A673 (cell line): Measurements from ENCODE around the gene PIAS3. TPM values are rescaled to one million over a fixed set of nuclear protein-coding genes. Genes with fewer than 3 reads are reported as not detected.

Experiments
- BruUV-seq: library from RNA; stranded (reverse); fragments of 400-500 nt; replicated peaks from 2 replicates; lab custom pipeline; 2021; lab: Mats Ljungman, UMichigan
- CTCF ChIA-PET: fragments of 300-600 bp; sonication (Branson Sonifier 250); formaldehyde crosslinking; loops from one replicate; lab custom pipeline; 2022; ENCODE audit warnings: antibody characterized with exemption; lab: Charles Lee
- POLR2A ChIA-PET: fragments of 300-600 bp; sonication (Branson Sonifier 250); formaldehyde crosslinking; loops from one replicate; lab custom pipeline; 2022; ENCODE audit warnings: antibody characterized with exemption; ENCODE audit not compliant: low non-redundant PET; lab: Charles Lee
- DNase-seq: peaks from one replicate; pipeline ENCODE4 v3.0.0-alpha.2; 2015; ENCODE audit warnings: low spot score
- H3K27ac ChIP-seq: fragments of 200-600 bp; sonication (generic); 2 replicates; pipeline ENCODE4 v1.5.1; 2016; ENCODE audit warnings: mixed run types, low read depth, mild to moderate bottlenecking, mixed read lengths, antibody characterized with exemption, low read length; ENCODE audit not compliant: poor library complexity, severe bottlenecking
- H3K27me3 ChIP-seq: fragments of 200-600 bp; sonication (generic); replicated peaks from 2 replicates; pipeline ENCODE4 v1.6.1; 2017; ENCODE audit warnings: mixed run types, low read depth, mild to moderate bottlenecking, mixed read lengths, antibody characterized with exemption, low read length; ENCODE audit not compliant: insufficient read depth, poor library complexity
- H3K36me3 ChIP-seq: fragments of 200-600 bp; sonication (generic); 2 replicates; pipeline ENCODE4 v1.6.1; 2016; ENCODE audit warnings: mixed run types, mild to moderate bottlenecking, mixed read lengths, antibody characterized with exemption, low read length; ENCODE audit not compliant: insufficient read depth, poor library complexity, severe bottlenecking
- H3K4me1 ChIP-seq: fragments of 200-600 bp; sonication (generic); 2 replicates; pipeline ENCODE4 v1.6.1; 2017; ENCODE audit warnings: mixed run types, mild to moderate bottlenecking, mixed read lengths, antibody characterized with exemption, low read length; ENCODE audit not compliant: insufficient read depth, poor library complexity, severe bottlenecking
- H3K4me3 ChIP-seq: fragments of 200-600 bp; sonication (generic); 2 replicates; pipeline ENCODE4 v1.5.1; 2016; ENCODE audit warnings: low read depth, mixed run types, mild to moderate bottlenecking, mixed read lengths, low read length; ENCODE audit not compliant: poor library complexity, severe bottlenecking
- H3K9me3 ChIP-seq: fragments of 200-600 bp; sonication (generic); 2 replicates; pipeline ENCODE4 v1.6.1; 2016; ENCODE audit warnings: mixed run types, low read depth, mild to moderate bottlenecking, mixed read lengths, antibody characterized with exemption, low read length; ENCODE audit not compliant: poor library complexity, severe bottlenecking
- EZH2 ChIP-seq: fragments of 200-600 bp; sonication (generic); IDR thresholded peaks from 2 replicates; pipeline ENCODE4 v1.6.1; 2017; ENCODE audit warnings: borderline replicate concordance, low read depth, mild to moderate bottlenecking, mixed read lengths, antibody characterized with exemption, low read length; ENCODE audit not compliant: poor library complexity, severe bottlenecking
- intact Hi-C: fragments of 100-400 bp; cut with micrococcal nuclease; formaldehyde crosslinking; loops from one replicate; pipeline ENCODE4 v1.10.0; 2022; ENCODE audit not compliant: unreplicated experiment
- total RNA-seq: library from RNA; stranded (reverse); gene quantifications from 2 replicates; pipeline ENCODE4 v1.2.3, GENCODE V29; 2021
- TF ChIP-seq, protein P1 (sequence below): fragments of 300-800, 200-600 bp; sonication (generic); conservative IDR thresholded peaks from 2 replicates; pipeline ENCODE4 v1.5.1; 2017; ENCODE audit warnings: low read depth, mild to moderate bottlenecking, antibody characterized with exemption, low read length, moderate library complexity, mixed read lengths

Gene PIAS3
- total RNA-seq, 1 experiment from 2014 or later, result 41.8 TPM

DNA sequence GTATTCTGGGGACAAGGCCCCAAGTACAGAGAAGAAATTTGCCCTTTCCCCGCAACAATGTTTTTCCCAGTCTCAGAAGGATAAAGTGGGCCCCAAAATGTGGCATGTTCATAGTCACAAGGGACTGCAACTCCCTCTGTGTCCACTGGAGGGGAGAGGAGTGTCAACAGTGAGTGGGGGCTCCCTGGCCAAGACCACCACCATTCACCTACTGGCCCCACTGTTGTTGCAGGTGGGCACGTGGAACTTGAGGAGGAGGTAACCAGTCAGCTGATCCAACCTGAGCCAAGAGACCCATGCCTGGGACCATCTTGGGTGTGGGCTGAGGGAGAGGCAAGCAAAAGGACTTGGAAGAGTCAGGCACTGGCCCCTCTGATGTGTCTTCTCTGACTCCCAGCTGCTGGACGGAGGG is 12.7 kb downstream of the PIAS3 start:
- Histone ChIP-seq H3K27me3 (no peaks in the 10 kb centered on the region), H3K36me3 (peaks cover 49% of the 10 kb centered on the region), H3K27ac (peak overlapping the region; percentile 85), H3K4me1 (peaks cover 12% of the 10 kb centered on the region), H3K4me3 (peak overlapping the region; percentile 74), H3K9me3 (no peaks in the 10 kb centered on the region)
- ChIA-PET POLR2A (interaction anchor here (0.9 kb wide), 1 partner anchor 19 kb away, joined by 5 read pairs; no protein-coding TSS in a partner anchor), CTCF (interaction anchor here (2.9 kb wide), 1 partner anchor 13 kb away, joined by 25 read pairs; the partner anchor contains the start of gene PIAS3)
- TF ChIP-seq EZH2, result no peak
- TF ChIP-seq, protein P1, sequence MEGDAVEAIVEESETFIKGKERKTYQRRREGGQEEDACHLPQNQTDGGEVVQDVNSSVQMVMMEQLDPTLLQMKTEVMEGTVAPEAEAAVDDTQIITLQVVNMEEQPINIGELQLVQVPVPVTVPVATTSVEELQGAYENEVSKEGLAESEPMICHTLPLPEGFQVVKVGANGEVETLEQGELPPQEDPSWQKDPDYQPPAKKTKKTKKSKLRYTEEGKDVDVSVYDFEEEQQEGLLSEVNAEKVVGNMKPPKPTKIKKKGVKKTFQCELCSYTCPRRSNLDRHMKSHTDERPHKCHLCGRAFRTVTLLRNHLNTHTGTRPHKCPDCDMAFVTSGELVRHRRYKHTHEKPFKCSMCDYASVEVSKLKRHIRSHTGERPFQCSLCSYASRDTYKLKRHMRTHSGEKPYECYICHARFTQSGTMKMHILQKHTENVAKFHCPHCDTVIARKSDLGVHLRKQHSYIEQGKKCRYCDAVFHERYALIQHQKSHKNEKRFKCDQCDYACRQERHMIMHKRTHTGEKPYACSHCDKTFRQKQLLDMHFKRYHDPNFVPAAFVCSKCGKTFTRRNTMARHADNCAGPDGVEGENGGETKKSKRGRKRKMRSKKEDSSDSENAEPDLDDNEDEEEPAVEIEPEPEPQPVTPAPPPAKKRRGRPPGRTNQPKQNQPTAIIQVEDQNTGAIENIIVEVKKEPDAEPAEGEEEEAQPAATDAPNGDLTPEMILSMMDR, result peak; percentile 71
- intact Hi-C loops, result loop anchor here (5.0 kb wide), 1 partner anchor 131 kb away; no protein-coding TSS in a partner anchor
- DNase-seq, result peak; percentile 67
- BruUV-seq, result no TSS peak

DNA sequence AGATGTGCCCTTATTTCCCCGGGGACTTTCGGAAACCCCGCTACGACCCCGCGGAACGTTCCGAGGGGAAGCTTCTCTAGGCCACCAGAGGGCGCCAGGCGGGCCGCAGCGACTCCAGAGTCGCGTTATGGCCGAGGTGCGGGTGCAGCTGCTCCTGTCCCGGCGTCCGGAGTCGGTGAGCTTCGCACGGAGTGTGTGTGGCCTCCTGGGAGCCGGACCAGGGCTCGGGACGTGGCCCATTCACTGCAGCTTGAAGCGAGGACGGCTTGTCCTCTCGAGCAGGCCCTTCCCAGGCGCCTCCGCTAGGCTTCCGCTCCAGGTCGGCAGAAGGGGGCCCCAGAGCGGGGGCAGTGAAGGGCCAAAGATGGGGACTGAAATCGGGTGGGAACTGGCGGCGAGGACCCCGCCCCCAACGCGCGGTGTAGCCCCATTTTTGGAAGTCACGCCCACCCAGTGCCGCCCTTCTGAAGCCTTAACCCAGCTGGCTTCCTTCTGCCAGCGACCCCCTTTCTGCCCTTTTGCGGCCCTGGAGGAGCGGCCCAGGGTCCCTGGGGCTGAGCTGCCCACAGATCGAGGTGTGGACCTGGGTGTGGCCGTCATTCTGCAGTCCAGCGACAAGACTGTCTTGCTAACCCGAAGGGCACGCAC is 13.2 kb downstream of the PIAS3 start, which contains the start of gene NUDT17:
NUDT17 (plus strand) TSS at position 117 of the 648 bp plus-strand sequence; CDS start at position 128, 11 bp downstream.
- TF ChIP-seq, protein P1, result peak; percentile 98
- TF ChIP-seq EZH2, result no peak
- peaks cover 48% of the 10 kb centered on the region for H3K36me3 ChIP-seq

DNA sequence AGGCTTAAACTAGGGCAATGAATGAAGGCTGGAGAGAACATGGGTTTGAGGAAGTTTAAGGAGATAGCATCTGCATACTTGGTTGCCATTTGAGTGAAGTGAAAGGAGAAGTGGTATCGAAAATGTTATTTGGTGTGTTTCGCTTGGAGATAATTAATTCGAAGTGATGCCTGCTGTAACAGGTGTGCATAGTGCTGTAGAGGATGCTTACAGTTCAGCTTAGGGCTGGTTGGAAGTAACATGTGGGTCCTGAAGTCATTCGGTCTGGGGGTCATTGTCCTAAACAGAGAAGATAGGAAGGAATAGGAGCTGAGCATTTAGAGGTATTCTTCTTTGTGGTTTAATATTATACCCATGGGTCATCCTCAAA is 13.8 kb downstream of the PIAS3 start:
- POLR2A ChIA-PET, result interaction anchor here (0.5 to 1.0 kb wide), 4 partner anchors 18 to 41 kb away, joined by 3 to 7 read pairs (median 4); partner anchors contain the start of genes POLR3C and RNF115
- TF ChIP-seq, protein P1, result no peak
- TF ChIP-seq EZH2, result no peak
- CTCF ChIA-PET, result interaction anchor here (0.6 to 2.9 kb wide), 8 partner anchors 12 to 167 kb away, joined by 3 to 25 read pairs (median 4); partner anchors contain the start of genes ANKRD34A, PIAS3 and POLR3GL
- Histone ChIP-seq H3K9me3 (no peaks in the 10 kb centered on the region), H3K27ac (peak overlapping the region; percentile 85), H3K27me3 (no peaks in the 10 kb centered on the region), H3K4me3 (peak overlapping the region; percentile 74), H3K36me3 (peaks cover 46% of the 10 kb centered on the region), H3K4me1 (peaks cover 12% of the 10 kb centered on the region)
- no TSS peak for BruUV-seq
- DNase-seq, result no peak
- intact Hi-C loops, result loop anchor here (2.0 to 5.0 kb wide), 2 partner anchors 132 to 172 kb away; no protein-coding TSS in a partner anchor

More for the DNA sequence above, 13.2 kb downstream of the PIAS3 start, which contains the start of gene NUDT17:
- BruUV-seq, result no TSS peak
- Histone ChIP-seq H3K27me3 (no peaks in the 10 kb centered on the region), H3K9me3 (no peaks in the 10 kb centered on the region), H3K27ac (peak within 1 kb of the TSS; percentile 85), H3K4me3 (peak within 1 kb of the TSS; percentile 74), H3K4me1 (peaks cover 12% of the 10 kb centered on the region)
- ChIA-PET CTCF (interaction anchor here (0.6 to 2.9 kb wide), 9 partner anchors 11 to 171 kb away, joined by 3 to 25 read pairs (median 3); partner anchors contain the start of genes ANKRD34A, PIAS3 and POLR3GL), POLR2A (interaction anchor here (0.5 to 1.0 kb wide), 4 partner anchors 18 to 41 kb away, joined by 3 to 7 read pairs (median 4); partner anchors contain the start of genes POLR3C and RNF115)
- DNase-seq, result peak; percentile 88
- intact Hi-C loops, result loop anchor here (2.0 to 5.0 kb wide), 2 partner anchors 132 to 171 kb away; no protein-coding TSS in a partner anchor
